GM13977 (cell line): ENCODE data around the gene EEF2.

ENCODE experiments used
- DNase-seq: peaks from one replicate; pipeline ENCODE4 v3.0.0; 2012; ENCODE audit warnings: low spot score
- in situ Hi-C: fragments of 300-500 bp; cut with MboI; formaldehyde crosslinking; loops from one replicate; pipeline ENCODE4 v1.12.0; 2022; ENCODE audit warnings: low sequenced_read_pairs, low pct_unique_long_range_greater_than_20kb, mixed read lengths, inconsistent platforms; ENCODE audit not compliant: unreplicated experiment
- TF ChIP-seq, protein P1 (sequence below): IDR thresholded peaks from 2 replicates; pipeline ENCODE4 v1.5.1; 2012; ENCODE audit warnings: mild to moderate bottlenecking, control low read depth; ENCODE audit not compliant: insufficient read depth; ENCODE audit errors: extremely low read depth, missing control alignments

Gene EEF2

GRCh38 chr19:3984908-3985642, at the start of gene EEF2:
Gene EEF2 (minus strand): TSS chr19:3985463. CDS start chr19:3985380, 83 bp downstream.
- peak; percentile 97 for DNase-seq
- TF ChIP-seq, protein P1, sequence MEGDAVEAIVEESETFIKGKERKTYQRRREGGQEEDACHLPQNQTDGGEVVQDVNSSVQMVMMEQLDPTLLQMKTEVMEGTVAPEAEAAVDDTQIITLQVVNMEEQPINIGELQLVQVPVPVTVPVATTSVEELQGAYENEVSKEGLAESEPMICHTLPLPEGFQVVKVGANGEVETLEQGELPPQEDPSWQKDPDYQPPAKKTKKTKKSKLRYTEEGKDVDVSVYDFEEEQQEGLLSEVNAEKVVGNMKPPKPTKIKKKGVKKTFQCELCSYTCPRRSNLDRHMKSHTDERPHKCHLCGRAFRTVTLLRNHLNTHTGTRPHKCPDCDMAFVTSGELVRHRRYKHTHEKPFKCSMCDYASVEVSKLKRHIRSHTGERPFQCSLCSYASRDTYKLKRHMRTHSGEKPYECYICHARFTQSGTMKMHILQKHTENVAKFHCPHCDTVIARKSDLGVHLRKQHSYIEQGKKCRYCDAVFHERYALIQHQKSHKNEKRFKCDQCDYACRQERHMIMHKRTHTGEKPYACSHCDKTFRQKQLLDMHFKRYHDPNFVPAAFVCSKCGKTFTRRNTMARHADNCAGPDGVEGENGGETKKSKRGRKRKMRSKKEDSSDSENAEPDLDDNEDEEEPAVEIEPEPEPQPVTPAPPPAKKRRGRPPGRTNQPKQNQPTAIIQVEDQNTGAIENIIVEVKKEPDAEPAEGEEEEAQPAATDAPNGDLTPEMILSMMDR = no peak
- in situ Hi-C loops = no loop called here

DNA sequence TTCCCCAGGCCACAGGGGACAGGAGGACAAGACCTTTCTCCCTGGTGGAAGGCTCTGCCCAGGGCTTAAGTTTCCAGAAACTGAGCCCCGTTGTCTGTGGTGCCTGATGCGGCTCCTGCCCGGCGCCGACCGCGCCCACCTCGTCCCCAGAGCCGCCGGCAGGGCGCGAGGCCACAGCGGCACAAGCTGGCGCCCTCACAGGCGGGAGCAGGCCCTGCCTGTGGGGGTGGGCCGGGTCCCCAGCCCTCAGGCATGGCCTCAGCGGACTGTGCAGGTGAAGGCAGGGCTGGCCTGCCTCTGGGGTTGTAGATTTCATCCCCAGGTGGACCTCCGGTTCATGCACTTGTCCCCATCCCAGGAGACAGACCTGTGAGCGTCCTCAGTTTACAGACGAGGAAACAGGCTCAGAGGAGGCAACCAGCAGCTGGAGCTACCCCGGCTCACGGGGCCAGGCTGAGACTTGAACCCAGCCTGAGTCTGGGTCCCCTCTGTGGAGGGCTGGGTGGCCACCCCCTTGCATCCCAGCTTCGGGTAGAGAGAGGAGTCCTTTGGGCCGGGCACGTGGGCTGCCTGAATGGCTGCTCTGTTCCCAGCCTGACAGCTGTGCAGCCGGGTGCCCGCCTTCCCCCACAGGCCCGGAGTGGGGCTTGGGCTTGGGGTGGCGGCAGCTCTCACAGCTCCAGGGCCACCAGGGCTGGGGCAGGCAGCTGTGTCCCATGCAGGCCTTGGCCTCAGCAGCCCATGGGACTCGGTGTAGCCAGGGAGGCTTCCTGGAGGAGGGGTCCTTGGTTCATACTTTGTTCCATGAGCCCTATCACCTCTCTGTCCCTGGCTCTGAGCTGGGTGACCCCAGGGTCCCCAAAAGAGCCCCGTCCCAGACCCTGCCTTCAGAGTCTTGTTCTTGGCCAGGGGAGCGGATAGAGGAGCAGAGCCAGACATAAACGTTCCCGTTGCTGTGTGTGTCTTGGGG, 49.1 kb upstream of the EEF2 start:
- TF ChIP-seq, protein P1 = no peak
- DNase-seq = no peak
- in situ Hi-C loops = no loop called here

DNA sequence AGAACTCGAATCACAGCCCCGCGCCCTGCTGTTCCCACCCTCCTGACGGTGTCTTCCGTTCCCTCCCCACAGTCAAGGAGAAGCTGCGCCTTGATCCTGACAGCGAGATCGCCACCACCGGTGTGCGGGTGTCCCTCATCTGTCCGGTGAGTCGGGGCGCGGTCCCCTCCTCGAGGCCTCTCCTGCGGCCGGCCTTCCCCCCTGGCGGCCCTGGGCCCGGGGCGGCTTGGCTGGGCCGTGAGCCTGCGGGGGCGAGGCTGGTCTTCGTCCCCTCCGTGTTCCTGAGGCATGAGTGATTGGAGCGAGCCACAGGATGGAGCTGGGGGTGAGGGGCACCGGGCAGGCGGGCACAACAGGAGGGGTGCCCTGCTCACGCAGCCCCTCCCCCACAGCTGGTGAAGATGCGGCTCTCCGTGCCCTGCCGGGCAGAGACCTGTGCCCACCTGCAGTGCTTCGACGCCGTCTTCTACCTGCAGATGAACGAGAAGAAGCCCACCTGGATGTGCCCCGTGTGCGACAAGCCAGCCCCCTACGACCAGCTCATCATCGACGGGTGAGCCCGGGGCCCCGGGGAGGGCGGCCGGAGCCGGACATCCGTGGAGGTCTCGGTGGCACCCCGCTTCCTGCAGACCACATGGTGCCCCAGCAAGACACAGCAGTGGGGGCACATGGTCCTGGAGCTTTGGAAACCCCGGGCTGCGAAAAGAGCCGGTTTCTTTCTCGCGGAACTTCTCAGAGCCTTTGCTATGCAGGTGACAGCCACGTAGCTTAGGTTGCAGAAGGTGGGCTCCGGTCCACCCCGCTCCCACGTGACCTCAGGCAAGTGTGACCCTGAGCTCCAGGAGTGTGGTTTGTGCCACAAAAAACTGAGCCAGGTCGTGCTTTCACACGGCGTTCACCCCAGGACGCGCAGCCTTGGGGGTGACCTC, 48.0 kb upstream of the EEF2 start:
- no peak for DNase-seq
- in situ Hi-C loops = no loop called here
- TF ChIP-seq, protein P1 = no peak

DNA sequence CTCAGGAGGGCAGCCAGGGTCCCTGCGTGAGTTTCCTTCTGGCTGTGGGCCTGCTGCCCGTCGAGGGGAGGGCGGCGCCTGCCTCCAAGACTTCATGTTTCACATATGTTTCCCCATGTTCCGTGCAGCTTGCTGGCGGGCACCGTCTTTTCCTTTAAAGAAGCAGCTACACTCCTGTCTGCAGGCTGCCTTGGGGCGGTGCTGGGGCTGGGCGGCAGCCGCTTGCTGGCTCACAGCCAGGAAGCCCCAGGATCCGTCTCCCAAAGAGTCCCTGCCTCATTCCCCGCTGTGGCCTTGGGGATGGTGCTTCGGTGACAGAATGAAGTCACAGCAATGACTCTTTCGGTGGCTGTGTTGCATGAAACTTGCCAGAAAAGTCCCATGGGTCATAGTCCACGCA, 47.2 kb upstream of the EEF2 start:
- DNase-seq = no peak
- TF ChIP-seq, protein P1 = no peak
- in situ Hi-C loops = no loop called here

- DNase-seq = no peak
- TF ChIP-seq, protein P1 = no peak
- in situ Hi-C loops = no loop called here
Measured at GRCh38 chr19:4031420-4031819, 46.2 kb upstream of the EEF2 start.

DNA sequence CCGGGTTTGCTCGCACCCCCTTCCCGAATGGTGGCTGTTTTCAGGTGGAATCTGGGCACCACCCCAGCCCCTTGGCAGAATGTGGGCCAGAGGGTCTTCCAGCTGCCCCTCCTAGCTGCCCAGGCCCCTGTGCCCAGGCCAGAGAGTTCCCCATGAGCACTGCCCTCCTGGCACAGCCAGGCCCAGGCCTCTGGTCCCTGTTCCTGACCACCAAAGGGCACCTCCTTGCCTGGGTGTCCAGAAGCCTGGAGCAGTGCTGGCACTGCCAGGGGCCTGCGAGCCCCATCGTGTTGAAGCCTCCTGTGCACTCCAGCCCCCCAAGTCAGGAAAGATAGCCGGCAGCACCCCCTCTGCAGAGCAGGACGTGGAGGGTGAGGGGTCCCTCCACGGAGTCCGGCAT, 45.7 kb upstream of the EEF2 start:
- in situ Hi-C loops = no loop called here
- TF ChIP-seq, protein P1 = no peak
- DNase-seq = no peak
